ENCODE results near the gene FOXA1. TPM values are rescaled to one million over a fixed set of nuclear protein-coding genes. Genes with fewer than 3 reads are reported as not detected.

FOXA1 gene
- total RNA-seq, 1 experiment from 2014 or later: 191 TPM

GRCh38 chr14:37589715-37590427, 5.2 kb downstream of the FOXA1 start:
- DNase-seq (ENCODE audit: low spot score): peak; percentile 61

GRCh38 chr14:37588956-37589714, 5.9 kb downstream of the FOXA1 start:
- DNase-seq (ENCODE audit: low spot score): peak; percentile 64

- DNase-seq (ENCODE audit: low spot score): peak; percentile 61
Observed at GRCh38 chr14:37588667-37588955, 6.4 kb downstream of the FOXA1 start.

- DNase-seq (ENCODE audit: low spot score): peak; percentile 61
Observed at GRCh38 chr14:37587881-37588666, 7.0 kb downstream of the FOXA1 start.

- peak; percentile 68 for DNase-seq (ENCODE audit: low spot score)
Observed at GRCh38 chr14:37587131-37587803, 7.8 kb downstream of the FOXA1 start.

- no peak for DNase-seq (ENCODE audit: low spot score)
Observed at GRCh38 chr14:37586797-37587130, 8.3 kb downstream of the FOXA1 start.

GRCh38 chr14:37585971-37586796, 8.9 kb downstream of the FOXA1 start:
- DNase-seq (ENCODE audit: low spot score): peak; percentile 69

- peak; percentile 58 for DNase-seq (ENCODE audit: low spot score)
Observed at GRCh38 chr14:37585101-37585511, 9.9 kb downstream of the FOXA1 start.

GRCh38 chr14:37584211-37585100, 10.6 kb downstream of the FOXA1 start:
- DNase-seq (ENCODE audit: low spot score): peak; percentile 64

- DNase-seq (ENCODE audit: low spot score): peak; percentile 71
Observed at GRCh38 chr14:37583358-37584210, 11.5 kb downstream of the FOXA1 start.

GRCh38 chr14:37580146-37580545, 14.9 kb downstream of the FOXA1 start:
- DNase-seq (ENCODE audit: low spot score): no peak

- DNase-seq (ENCODE audit: low spot score): no peak
Observed at GRCh38 chr14:37579274-37579673, 15.8 kb downstream of the FOXA1 start.

- no peak for DNase-seq (ENCODE audit: low spot score)
Observed at GRCh38 chr14:37573356-37573755, 21.7 kb downstream of the FOXA1 start.

GRCh38 chr14:37571391-37571790, 23.7 kb downstream of the FOXA1 start:
- no peak for DNase-seq (ENCODE audit: low spot score)

- no peak for DNase-seq (ENCODE audit: low spot score)
Observed at GRCh38 chr14:37569729-37570128, 25.3 kb downstream of the FOXA1 start.

- DNase-seq (ENCODE audit: low spot score): peak; percentile 82
Observed at GRCh38 chr14:37566811-37567371, 28.2 kb downstream of the FOXA1 start.

GRCh38 chr14:37565550-37565949, 29.5 kb downstream of the FOXA1 start:
- DNase-seq (ENCODE audit: low spot score): peak; percentile 67

GRCh38 chr14:37563189-37563588, 31.9 kb downstream of the FOXA1 start:
- no peak for DNase-seq (ENCODE audit: low spot score)

- DNase-seq (ENCODE audit: low spot score): no peak
Observed at GRCh38 chr14:37559386-37559785, 35.7 kb downstream of the FOXA1 start.

Data from HT-29 (cell line).